ENCODE data around the gene DYNC1LI1. TPM values are rescaled to one million over a fixed set of nuclear protein-coding genes. Genes with fewer than 3 reads are reported as not detected.
"Not testable (repeated sequence)": the region's sequence is repeated elsewhere in the genome, so short reads cannot be mapped to it uniquely, and the experiment has no call there.

DYNC1LI1 gene
- total RNA-seq, 1 donor from 2014 or later: 81.7 TPM

GRCh38 chr3:32591186-32591585 is 20.5 kb upstream of the DYNC1LI1 start:
- no peak for TF ChIP-seq CTCF (IDR thresholded peaks at IDR 0.05; ENCODE audit: unreplicated experiment)
- Mint-ChIP-seq H3K4me3 (ENCODE audit: unreplicated experiment) (no peak overlapping the region), H3K4me1 (ENCODE audit: unreplicated experiment) (peaks cover 6% of the 10 kb centered on the region), H3K36me3 (ENCODE audit: low read depth, unreplicated experiment) (no peaks in the 10 kb centered on the region), H3K27ac (ENCODE audit: unreplicated experiment) (no peak overlapping the region), H3K27me3 (ENCODE audit: unreplicated experiment) (peaks cover 6% of the 10 kb centered on the region), H3K9me3 (ENCODE audit: unreplicated experiment) (no peaks in the 10 kb centered on the region)
- no peak for DNase-seq (ENCODE audit: low spot score)

DNA sequence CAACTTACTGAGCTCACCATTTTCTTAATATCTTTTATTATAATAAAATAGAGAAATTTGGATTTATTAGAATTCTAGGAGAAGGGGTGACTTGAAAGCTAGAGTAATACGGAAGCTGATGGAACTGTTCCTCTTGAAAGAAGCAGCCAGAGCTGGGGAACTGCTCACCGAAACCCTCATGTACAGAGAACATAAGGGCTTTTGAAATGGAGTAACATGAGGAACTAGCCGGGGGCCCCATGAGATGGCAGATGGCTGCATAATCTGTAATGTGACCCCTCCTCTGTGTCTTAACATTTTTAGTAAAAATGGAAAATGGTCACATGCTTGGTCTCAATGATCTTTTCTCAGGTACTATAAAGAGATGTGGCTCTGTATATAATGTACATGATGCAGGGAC is 15.7 kb upstream of the DYNC1LI1 start:
- Mint-ChIP-seq H3K4me1 (ENCODE audit: unreplicated experiment) (no peaks in the 10 kb centered on the region), H3K4me3 (ENCODE audit: unreplicated experiment) (no peak overlapping the region), H3K27me3 (ENCODE audit: unreplicated experiment) (peaks cover 6% of the 10 kb centered on the region), H3K36me3 (ENCODE audit: low read depth, unreplicated experiment) (no peaks in the 10 kb centered on the region), H3K9me3 (ENCODE audit: unreplicated experiment) (no peaks in the 10 kb centered on the region), H3K27ac (ENCODE audit: unreplicated experiment) (no peak overlapping the region)
- TF ChIP-seq CTCF (IDR thresholded peaks at IDR 0.05; ENCODE audit: unreplicated experiment): no peak
- no peak for DNase-seq (ENCODE audit: low spot score)

- Mint-ChIP-seq H3K36me3 (ENCODE audit: low read depth, unreplicated experiment) (no peaks in the 10 kb centered on the region), H3K4me1 (ENCODE audit: unreplicated experiment) (no peaks in the 10 kb centered on the region), H3K9me3 (ENCODE audit: unreplicated experiment) (no peaks in the 10 kb centered on the region), H3K4me3 (ENCODE audit: unreplicated experiment) (no peak overlapping the region), H3K27me3 (ENCODE audit: unreplicated experiment) (no peaks in the 10 kb centered on the region), H3K27ac (ENCODE audit: unreplicated experiment) (no peak overlapping the region)
- TF ChIP-seq CTCF (IDR thresholded peaks at IDR 0.05; ENCODE audit: unreplicated experiment): no peak
- DNase-seq (ENCODE audit: low spot score): no peak
Measured at GRCh38 chr3:32584660-32585059, 14.0 kb upstream of the DYNC1LI1 start.

DNA sequence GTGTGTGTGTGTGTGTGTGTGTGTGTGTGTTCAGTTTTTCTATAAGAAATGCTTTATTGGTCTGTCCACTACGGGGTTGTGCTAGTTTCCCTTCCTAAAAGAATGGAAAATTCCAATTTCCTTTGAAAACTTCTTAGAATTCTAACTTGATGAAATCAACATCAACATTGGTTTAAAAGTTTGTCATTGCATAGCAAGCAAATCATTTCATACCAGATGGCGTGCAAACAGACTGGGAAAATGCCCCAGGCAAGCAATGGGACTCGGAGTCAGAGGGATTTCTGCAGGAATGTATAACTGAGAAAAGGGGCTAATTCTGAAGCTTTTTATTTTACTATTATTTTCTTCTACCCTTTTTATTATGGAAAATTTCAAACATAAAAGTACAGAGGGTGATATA is 13.1 kb upstream of the DYNC1LI1 start:
- Mint-ChIP-seq H3K36me3 (ENCODE audit: low read depth, unreplicated experiment) (no peaks in the 10 kb centered on the region), H3K4me3 (ENCODE audit: unreplicated experiment) (no peak overlapping the region), H3K27ac (ENCODE audit: unreplicated experiment) (no peak overlapping the region), H3K9me3 (ENCODE audit: unreplicated experiment) (no peaks in the 10 kb centered on the region), H3K27me3 (ENCODE audit: unreplicated experiment) (no peaks in the 10 kb centered on the region), H3K4me1 (ENCODE audit: unreplicated experiment) (no peaks in the 10 kb centered on the region)
- no peak for DNase-seq (ENCODE audit: low spot score)
- TF ChIP-seq CTCF (IDR thresholded peaks at IDR 0.05; ENCODE audit: unreplicated experiment): no peak

- not testable (repeated sequence) for H3K4me3 Mint-ChIP-seq (ENCODE audit: unreplicated experiment); H3K27ac Mint-ChIP-seq (ENCODE audit: unreplicated experiment); H3K9me3 Mint-ChIP-seq (ENCODE audit: unreplicated experiment); H3K36me3 Mint-ChIP-seq (ENCODE audit: low read depth, unreplicated experiment); DNase-seq (ENCODE audit: low spot score); H3K27me3 Mint-ChIP-seq (ENCODE audit: unreplicated experiment); H3K4me1 Mint-ChIP-seq (ENCODE audit: unreplicated experiment)
Measured at GRCh38 chr3:32578669-32579068, 8.0 kb upstream of the DYNC1LI1 start.

Data from endothelial cell (in vitro differentiated cells).